Suppressor macrophage treated with lipopolysaccharide for 4 hours (primary cell): Measurements from ENCODE around the gene AKT1.

Source experiments
- DNase-seq: peaks from one replicate; pipeline ENCODE4 v3.0.0-alpha.2; 2020

AKT1 gene

GRCh38 chr14:104721505-104722431 lies 73.8 kb downstream of the AKT1 start:
- DNase-seq: no peak
